NCI-H2227 (cell line): ENCODE data around the gene CEP57.
"Not testable (repeated sequence)": the region's sequence is repeated elsewhere in the genome, so short reads cannot be mapped to it uniquely, and the experiment has no call there.

Experiments used
- DNase-seq: peaks from one replicate; lab custom pipeline; 2025; ENCODE audit not compliant: unreplicated experiment; lab: John Stamatoyannopoulos, UW

The CEP57 gene

DNA sequence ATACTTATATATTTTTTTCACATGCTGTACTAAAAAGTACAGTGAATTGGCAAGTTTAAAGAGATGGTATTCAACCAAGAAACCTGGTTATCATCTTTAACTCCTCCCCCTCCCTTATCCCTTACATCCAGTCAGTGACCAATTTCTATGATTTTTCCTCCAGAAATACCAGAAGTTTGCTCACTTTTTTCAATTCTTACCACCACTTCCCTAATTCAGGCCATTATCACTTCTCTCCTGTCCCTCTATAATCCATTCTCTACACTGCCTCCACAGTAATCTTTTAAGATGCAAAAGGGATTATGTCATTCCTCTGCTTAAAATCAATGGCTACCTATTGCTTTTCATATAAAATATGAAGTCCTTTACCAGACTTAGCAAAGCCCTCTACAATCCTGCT lies 62.8 kb downstream of the CEP57 start:
- no peak for DNase-seq

DNA sequence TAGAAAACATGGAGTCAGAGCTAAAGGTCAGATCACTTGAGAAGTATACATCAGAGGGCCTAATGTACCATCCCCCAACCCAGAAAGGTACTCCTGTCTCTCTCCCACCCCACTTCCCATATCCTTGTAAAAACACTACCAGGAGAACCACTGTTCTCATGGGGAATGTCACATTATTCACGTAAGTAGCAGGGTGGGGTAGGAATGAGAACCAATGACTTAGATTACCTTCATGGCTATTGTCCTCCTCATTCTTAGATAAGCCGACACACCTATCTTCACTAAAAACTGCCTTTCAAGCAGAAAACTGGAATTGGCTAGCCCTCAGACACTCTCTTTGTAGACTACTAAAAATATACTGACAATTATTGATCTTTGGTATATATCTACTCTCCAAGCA lies 63.6 kb downstream of the CEP57 start:
- no peak for DNase-seq

DNA sequence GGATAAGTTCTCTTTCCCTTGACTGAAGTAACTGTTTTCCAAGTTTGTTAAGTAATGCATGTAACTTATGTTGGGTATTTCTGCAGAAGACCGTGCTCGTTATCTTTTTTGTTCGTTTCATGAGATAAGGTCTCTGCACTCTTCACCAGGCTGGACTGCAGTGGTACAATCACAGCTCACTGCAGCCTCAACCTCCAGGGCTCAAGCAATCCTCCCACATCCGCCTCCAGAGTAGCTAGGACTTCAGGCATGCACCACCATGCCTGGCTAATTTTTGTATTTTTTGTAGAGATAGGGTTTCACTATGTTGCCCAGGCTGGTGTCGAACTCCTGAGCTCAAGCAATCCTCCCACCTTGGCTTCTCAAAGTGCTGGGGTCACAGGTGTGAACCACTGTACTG lies 64.1 kb downstream of the CEP57 start:
- not testable (repeated sequence) for DNase-seq

DNA sequence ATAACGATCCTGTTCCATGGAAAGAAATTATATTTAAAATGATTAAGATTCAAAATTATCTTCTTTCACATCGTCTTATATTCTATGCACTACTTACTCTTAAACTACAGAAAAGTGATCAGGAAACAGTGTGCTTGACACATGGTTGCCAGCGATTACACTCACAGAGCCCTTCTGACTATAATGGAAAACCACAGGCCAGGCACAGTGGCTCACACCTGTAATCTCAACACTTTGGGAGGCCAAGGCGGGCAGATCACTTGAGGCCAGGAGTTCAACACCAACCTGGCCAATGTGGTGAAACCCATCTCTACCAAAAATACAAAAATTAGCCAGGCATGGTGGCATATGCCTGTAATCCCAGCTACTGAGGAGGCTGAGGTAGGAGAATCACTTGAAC lies 69.7 kb downstream of the CEP57 start:
- not testable (repeated sequence) for DNase-seq

DNA sequence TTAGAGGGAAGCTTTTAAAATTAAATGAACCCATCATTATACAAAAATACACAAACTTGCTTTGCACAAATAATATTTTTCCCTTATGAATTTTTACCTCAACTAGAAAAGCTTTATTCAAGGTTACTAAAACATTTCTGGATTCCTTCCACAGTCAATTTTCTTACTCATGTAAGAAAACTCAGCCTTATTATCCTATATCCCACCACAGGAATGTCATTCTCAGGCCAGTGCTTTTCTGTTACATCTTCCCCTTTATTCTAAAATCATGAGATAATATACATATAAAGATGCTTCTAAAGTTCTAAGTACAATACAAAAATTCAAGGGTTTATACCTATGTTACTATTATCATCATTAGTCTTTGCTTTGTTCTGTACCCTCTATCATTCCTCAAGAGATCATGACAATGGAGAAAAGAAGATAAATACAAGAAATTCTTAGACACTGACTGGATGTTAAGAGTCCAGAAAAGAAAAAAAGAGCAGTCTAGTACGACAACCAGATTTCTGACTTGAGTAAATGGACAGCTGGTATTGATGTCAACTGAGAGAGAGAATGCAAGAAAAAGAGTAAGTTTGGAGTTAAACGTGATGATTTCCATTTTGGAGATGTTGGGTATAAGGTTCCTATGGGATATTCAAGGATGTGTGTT lies 73.3 kb downstream of the CEP57 start:
- no peak for DNase-seq

DNA sequence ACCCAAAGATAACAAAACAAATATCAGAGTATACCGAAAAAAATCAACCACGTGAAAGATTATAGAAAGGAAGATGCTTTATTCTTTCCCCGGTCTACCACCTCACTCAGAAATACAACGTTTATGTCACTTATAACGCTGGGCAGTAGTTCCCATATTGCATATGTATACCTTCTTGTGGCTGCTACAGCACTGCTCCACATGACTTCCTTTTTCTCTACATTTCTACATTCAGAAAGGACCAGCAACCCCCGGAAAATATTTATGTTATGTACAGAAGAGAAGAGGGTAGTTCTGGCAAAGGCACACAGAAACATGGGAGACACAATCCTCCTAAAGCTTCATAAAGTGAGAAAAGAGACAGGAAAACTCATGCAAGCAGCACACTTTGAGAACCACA lies 76.8 kb downstream of the CEP57 start:
- no peak for DNase-seq

DNA sequence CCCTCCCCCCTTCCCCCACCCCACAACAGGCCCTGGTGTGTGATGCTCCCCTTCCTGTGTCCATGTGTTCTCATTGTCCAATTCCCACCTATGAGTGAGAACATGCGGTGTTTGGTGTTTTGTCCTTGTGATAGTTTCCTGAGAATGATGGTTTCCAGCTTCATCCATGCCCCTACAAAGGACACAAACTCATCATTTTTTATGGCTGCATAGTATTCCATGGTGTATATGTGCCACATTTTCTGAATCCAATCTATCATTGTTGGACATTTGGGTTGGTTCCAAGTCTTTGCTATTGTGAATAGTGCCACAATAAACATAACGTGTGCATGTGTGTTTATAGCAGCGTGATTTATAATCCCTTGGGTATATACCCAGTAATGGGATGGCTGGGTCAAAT lies 80.6 kb downstream of the CEP57 start:
- DNase-seq: not testable (repeated sequence)

DNA sequence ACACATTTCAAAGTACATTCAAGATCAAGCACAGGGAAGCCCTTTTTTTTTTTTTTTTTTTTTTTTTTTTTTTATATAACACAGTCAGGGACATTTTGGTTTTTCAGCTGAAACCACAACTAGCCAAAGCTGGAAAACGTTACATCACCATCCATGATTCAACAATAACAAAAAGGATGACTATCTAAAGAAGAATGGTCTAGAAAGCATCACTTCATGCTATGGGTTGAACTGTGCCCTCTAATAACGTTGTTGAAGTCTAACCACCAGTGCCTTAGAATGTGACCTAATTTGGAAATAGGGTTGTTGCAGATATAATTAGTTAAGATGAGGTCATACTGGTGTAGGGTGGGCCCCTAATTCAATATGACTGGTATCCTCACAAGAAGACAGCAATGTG lies 87.0 kb downstream of the CEP57 start:
- no peak for DNase-seq
